Measurements from ENCODE around the gene FAT2. TPM values are rescaled to one million over a fixed set of nuclear protein-coding genes. Genes with fewer than 3 reads are reported as not detected.

The FAT2 gene
- total and polyA plus RNA-seq, 2 experiments from 2014 or later: 0.06 to 0.59 TPM

DNA sequence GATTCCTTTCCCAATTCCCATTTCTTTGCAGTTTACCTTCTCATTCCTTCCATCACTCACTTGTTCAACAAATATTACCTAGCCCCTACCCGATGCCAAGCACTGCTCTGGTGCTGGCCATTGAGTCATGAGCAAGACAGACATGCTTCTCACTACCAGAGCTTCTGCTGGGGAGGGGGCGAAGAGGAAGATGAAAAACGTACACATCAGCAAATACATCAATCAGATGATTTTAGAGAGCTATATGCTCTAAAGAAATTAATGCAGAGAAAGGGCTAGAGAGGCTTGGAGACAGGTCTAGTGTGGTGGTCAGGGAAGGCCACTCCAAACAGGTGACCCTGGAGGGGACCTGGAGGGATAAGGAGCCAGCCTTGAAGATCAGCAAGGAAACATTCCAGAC lies 14.4 kb upstream of the FAT2 start:
- Histone ChIP-seq H4K20me1 (replicated peaks; ENCODE audit: insufficient read depth) (no peaks in the 10 kb centered on the region), H3K4me1 (ENCODE audit: insufficient read depth) (no peaks in the 10 kb centered on the region), H3K36me3 (ENCODE audit: insufficient read depth) (no peaks in the 10 kb centered on the region), H3K4me2 (no peak overlapping the region), H3K79me2 (replicated peaks; ENCODE audit: insufficient read depth) (no peaks in the 10 kb centered on the region), H2AFZ (no peak overlapping the region), H3K27me3 (ENCODE audit: insufficient read depth) (no peaks in the 10 kb centered on the region), H3K4me3 (no peak overlapping the region), H3K27ac (ENCODE audit: low read depth) (no peak overlapping the region), H3F3A (replicated peaks; ENCODE audit: low read depth) (no peaks in the 10 kb centered on the region), H3K9me2 (ENCODE audit: insufficient read depth) (no peaks in the 10 kb centered on the region)
- Mint-ChIP-seq H3K4me1 (peaks cover 4% of the 10 kb centered on the region; the same call in 2 of the 3 replicates), H3K36me3 (ENCODE audit: low read depth) (no peaks in the 10 kb centered on the region), H3K27ac (no peak overlapping the region), H3K9me3 (no peaks in the 10 kb centered on the region), H3K4me3 (no peak overlapping the region), H3K27me3 (ENCODE audit: insufficient read depth, low read depth, poor library complexity) (no peaks in the 10 kb centered on the region)
- DNase-seq (ENCODE audit: low spot score) (no peak), ATAC-seq (no peak)
- TF ChIP-seq EZH2 (IDR thresholded peaks at IDR 0.05; ENCODE audit: low read depth, unreplicated experiment) (no peak), STAT1 (IDR thresholded peaks at IDR 0.05; ENCODE audit: unreplicated experiment) (no peak), JUNB (IDR thresholded peaks at IDR 0.05; ENCODE audit: unreplicated experiment) (no peak), ZNF114 (CRISPR knock-in tag; IDR thresholded peaks at IDR 0.05) (no peak), POLR2AphosphoS5 (IDR thresholded peaks at IDR 0.05; ENCODE audit: low read depth) (no peak)
- TF ChIP-seq, protein P1, sequence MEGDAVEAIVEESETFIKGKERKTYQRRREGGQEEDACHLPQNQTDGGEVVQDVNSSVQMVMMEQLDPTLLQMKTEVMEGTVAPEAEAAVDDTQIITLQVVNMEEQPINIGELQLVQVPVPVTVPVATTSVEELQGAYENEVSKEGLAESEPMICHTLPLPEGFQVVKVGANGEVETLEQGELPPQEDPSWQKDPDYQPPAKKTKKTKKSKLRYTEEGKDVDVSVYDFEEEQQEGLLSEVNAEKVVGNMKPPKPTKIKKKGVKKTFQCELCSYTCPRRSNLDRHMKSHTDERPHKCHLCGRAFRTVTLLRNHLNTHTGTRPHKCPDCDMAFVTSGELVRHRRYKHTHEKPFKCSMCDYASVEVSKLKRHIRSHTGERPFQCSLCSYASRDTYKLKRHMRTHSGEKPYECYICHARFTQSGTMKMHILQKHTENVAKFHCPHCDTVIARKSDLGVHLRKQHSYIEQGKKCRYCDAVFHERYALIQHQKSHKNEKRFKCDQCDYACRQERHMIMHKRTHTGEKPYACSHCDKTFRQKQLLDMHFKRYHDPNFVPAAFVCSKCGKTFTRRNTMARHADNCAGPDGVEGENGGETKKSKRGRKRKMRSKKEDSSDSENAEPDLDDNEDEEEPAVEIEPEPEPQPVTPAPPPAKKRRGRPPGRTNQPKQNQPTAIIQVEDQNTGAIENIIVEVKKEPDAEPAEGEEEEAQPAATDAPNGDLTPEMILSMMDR (conservative IDR thresholded peaks at IDR 0.05; ENCODE audit: low read depth in 2 of 2): no peak

DNA sequence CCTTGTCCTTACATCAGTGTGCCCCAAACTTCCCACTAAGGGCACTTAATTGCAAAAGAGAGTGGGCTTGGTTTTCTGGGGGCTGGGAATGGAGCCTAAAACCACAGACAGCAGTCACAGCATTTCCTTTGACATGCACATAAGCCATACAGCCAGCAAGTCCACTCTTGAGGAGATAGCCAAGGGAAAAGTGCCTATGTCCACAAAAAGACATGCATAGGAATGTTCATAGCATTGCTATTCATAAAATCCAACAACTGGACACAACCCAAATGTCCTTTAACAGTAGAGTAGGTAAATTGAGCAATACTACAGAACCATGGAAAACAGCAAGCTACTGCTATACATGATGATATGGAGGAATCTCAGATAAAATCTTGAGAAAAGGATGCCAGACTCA lies 11.7 kb upstream of the FAT2 start:
- DNase-seq (ENCODE audit: low spot score) (no peak), ATAC-seq (no peak)
- Mint-ChIP-seq H3K4me3 (no peak overlapping the region), H3K27me3 (ENCODE audit: insufficient read depth, low read depth, poor library complexity) (no peaks in the 10 kb centered on the region), H3K36me3 (ENCODE audit: low read depth) (no peaks in the 10 kb centered on the region), H3K27ac (no peak overlapping the region), H3K9me3 (no peaks in the 10 kb centered on the region), H3K4me1 (peaks cover 9% of the 10 kb centered on the region)
- no peak overlapping the region for H3K4me3 ChIP-seq
- no peaks in the 10 kb centered on the region for H3K27me3 ChIP-seq (ENCODE audit: insufficient read depth)
- no peaks in the 10 kb centered on the region for H3K36me3 ChIP-seq (ENCODE audit: insufficient read depth)
- no peak overlapping the region for H3K27ac ChIP-seq (ENCODE audit: low read depth)
- no peaks in the 10 kb centered on the region for H3K9me2 ChIP-seq (ENCODE audit: insufficient read depth)
- no peak overlapping the region for H3K4me2 ChIP-seq
- H3F3A ChIP-seq (replicated peaks; ENCODE audit: low read depth): no peaks in the 10 kb centered on the region
- H3K79me2 ChIP-seq (replicated peaks; ENCODE audit: insufficient read depth): no peaks in the 10 kb centered on the region
- no peak overlapping the region for H2AFZ ChIP-seq
- H3K4me1 ChIP-seq (ENCODE audit: insufficient read depth): peaks cover 5% of the 10 kb centered on the region
- no peaks in the 10 kb centered on the region for H4K20me1 ChIP-seq (replicated peaks; ENCODE audit: insufficient read depth)
- TF ChIP-seq JUNB (IDR thresholded peaks at IDR 0.05; ENCODE audit: unreplicated experiment): no peak
- no peak for TF ChIP-seq POLR2AphosphoS5 (IDR thresholded peaks at IDR 0.05; ENCODE audit: low read depth)
- no peak for TF ChIP-seq ZNF114 (CRISPR knock-in tag; IDR thresholded peaks at IDR 0.05)
- TF ChIP-seq, protein P1 (conservative IDR thresholded peaks at IDR 0.05; ENCODE audit: low read depth in 2 of 2): no peak
- TF ChIP-seq, protein P2, sequence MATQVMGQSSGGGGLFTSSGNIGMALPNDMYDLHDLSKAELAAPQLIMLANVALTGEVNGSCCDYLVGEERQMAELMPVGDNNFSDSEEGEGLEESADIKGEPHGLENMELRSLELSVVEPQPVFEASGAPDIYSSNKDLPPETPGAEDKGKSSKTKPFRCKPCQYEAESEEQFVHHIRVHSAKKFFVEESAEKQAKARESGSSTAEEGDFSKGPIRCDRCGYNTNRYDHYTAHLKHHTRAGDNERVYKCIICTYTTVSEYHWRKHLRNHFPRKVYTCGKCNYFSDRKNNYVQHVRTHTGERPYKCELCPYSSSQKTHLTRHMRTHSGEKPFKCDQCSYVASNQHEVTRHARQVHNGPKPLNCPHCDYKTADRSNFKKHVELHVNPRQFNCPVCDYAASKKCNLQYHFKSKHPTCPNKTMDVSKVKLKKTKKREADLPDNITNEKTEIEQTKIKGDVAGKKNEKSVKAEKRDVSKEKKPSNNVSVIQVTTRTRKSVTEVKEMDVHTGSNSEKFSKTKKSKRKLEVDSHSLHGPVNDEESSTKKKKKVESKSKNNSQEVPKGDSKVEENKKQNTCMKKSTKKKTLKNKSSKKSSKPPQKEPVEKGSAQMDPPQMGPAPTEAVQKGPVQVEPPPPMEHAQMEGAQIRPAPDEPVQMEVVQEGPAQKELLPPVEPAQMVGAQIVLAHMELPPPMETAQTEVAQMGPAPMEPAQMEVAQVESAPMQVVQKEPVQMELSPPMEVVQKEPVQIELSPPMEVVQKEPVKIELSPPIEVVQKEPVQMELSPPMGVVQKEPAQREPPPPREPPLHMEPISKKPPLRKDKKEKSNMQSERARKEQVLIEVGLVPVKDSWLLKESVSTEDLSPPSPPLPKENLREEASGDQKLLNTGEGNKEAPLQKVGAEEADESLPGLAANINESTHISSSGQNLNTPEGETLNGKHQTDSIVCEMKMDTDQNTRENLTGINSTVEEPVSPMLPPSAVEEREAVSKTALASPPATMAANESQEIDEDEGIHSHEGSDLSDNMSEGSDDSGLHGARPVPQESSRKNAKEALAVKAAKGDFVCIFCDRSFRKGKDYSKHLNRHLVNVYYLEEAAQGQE (IDR thresholded peaks at IDR 0.05; ENCODE audit: unreplicated experiment): no peak
- no peak for TF ChIP-seq STAT1 (IDR thresholded peaks at IDR 0.05; ENCODE audit: unreplicated experiment)
